22Rv1 (cell line): ENCODE results near the gene D2HGDH.

Source experiments
- ZFX ChIP-seq: fragments of 450-650 bp; IDR thresholded peaks from 2 replicates; pipeline ENCODE4 v1.6.1; 2017; ENCODE audit warnings: antibody characterized with exemption, borderline replicate concordance
- TF ChIP-seq, protein P1 (sequence below): fragments of 450-650 bp; IDR thresholded peaks from 2 replicates; pipeline ENCODE4 v1.5.1; 2017; ENCODE audit warnings: mild to moderate bottlenecking

DNA sequence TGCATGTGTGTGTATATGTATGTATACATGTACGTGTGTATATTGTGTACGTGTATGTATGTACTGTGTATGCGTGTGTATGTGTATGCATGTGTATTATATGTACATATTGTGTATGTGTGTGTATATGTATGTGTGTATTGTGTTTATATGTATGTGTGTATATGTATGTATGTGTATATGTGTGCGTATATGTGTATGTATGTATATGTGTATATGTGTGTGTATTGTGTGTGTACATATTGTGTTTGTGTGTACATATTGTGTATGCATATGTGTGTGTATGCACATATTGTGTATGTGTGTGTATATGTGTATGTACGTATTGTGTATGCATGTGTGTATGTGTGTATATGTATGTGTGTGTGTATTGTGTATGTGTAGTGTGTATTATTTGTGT is 59.0 kb downstream of the D2HGDH start:
- TF ChIP-seq, protein P1, sequence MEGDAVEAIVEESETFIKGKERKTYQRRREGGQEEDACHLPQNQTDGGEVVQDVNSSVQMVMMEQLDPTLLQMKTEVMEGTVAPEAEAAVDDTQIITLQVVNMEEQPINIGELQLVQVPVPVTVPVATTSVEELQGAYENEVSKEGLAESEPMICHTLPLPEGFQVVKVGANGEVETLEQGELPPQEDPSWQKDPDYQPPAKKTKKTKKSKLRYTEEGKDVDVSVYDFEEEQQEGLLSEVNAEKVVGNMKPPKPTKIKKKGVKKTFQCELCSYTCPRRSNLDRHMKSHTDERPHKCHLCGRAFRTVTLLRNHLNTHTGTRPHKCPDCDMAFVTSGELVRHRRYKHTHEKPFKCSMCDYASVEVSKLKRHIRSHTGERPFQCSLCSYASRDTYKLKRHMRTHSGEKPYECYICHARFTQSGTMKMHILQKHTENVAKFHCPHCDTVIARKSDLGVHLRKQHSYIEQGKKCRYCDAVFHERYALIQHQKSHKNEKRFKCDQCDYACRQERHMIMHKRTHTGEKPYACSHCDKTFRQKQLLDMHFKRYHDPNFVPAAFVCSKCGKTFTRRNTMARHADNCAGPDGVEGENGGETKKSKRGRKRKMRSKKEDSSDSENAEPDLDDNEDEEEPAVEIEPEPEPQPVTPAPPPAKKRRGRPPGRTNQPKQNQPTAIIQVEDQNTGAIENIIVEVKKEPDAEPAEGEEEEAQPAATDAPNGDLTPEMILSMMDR: no peak
- no peak for TF ChIP-seq ZFX
